ENCODE results near the gene CCL2.
"Not testable (repeated sequence)": the region's sequence is repeated elsewhere in the genome, so short reads cannot be mapped to it uniquely, and the experiment has no call there.

The CCL2 gene

DNA sequence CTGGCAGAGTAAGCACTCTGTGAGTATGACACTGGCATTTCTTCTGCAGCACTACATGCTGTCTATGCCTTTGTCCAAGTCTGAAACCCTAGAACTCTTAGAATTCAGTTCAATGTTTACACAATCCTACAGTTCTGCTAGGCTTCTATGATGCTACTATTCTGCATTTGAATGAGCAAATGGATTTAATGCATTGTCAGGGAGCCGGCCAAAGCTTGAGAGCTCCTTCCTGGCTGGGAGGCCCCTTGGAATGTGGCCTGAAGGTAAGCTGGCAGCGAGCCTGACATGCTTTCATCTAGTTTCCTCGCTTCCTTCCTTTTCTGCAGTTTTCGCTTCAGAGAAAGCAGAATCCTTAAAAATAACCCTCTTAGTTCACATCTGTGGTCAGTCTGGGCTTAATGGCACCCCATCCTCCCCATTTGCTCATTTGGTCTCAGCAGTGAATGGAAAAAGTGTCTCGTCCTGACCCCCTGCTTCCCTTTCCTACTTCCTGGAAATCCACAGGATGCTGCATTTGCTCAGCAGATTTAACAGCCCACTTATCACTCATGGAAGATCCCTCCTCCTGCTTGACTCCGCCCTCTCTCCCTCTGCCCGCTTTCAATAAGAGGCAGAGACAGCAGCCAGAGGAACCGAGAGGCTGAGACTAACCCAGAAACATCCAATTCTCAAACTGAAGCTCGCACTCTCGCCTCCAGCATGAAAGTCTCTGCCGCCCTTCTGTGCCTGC, at the start of gene CCL2:
Gene CCL2 (plus strand): TSS at position 635 of the 730 bp plus-strand sequence. CDS start 65 bp downstream, at position 700.
- no peak for DNase-seq (ENCODE audit: low read depth)

DNA sequence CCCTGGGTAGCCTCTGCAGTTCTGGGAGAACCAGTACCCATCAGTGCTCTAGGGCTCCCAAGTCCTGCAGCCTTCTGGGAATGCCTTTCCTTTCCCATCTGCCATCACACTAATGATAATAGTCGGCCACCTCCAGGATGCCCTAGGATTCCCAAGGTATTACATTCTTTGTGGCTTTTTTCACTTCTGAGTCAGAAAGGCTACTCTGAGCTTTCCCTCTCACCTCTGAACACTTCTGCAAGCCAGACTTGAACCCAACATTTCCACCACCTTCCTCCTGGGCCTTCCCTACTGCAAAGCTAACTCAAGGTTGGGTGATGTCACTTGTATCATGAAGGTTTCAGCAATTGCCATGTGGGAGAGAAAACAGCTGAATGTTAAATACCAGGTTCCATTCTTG, 49.7 kb upstream of the CCL2 start:
- DNase-seq (ENCODE audit: low read depth) = no peak

DNA sequence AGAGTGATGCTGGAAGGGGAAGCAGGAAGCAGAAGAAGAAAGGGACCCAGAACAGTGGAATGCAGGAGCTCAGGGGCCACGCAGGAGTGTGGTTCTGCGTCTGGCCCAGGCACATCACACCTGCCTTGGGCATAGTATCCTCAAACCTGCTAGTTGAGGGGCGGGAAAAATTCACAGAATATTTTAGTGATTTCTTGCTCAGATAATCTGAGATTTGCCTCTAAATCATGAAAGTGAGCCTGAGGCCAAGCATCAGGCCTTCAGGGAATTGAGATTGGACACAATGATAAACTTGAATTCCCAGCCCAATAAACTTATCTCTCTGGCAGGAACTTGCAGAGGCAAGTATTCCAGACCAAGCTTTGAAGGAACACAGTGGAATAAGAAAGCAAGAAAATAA, 48.5 kb upstream of the CCL2 start:
- DNase-seq (ENCODE audit: low read depth) = no peak

DNA sequence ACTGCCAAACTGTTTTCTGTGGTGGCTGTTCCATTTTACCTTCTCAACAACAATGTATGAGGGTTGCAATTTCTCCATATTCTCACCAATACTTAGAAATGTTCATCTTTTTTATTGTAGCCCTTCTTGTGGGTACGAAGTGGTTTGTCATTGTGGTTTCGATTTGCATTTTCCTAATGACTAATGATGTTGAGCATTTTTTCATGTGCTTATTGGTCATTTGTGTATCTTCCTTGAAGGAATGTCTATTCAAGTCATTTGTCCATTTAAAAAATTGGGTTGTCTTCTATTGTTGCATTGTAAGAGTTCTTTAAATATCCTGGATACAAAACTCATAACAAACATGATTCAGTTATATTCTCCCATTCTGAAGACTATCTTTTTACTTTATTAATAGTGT, 47.5 kb upstream of the CCL2 start:
- no peak for DNase-seq (ENCODE audit: low read depth)

DNA sequence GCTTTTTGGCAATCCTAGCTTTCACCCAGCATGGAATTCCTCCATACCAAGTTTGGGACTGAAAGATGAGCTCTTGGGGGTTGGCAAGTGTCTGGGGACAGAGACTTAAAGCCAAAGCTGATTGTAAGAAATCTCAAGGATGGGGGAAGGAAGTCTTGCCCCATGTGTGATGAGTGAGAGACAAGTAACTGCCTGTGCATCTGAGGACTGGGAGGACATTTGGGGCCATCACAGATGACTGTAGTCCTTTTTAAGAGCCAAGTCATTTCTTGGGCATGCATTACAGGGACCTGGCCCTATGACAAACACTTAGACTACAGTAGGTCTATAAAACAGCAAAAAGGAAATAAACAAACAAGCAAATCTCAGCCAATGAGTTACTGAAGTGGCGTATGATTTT, 36.3 kb upstream of the CCL2 start:
- DNase-seq (ENCODE audit: low read depth) = no peak

DNA sequence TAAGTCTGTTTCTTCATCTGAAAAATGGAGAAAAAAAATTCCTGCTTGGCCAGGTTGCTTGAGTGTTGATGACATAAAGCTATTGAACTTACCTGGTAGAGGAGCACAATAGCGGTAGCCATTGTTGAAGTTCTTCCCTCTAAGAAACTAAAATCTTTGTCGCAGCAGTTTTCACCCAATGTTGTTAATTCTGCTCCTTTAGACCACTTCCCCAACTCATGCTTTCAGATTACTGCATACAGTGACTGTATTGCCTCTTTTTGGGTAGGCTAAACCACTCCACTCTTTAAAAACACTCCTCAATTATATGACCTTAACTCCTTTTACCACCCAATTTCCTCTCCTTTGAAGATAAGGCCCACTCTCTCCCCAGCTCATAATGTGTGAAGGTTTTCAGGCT, 35.7 kb upstream of the CCL2 start:
- no peak for DNase-seq (ENCODE audit: low read depth)

DNA sequence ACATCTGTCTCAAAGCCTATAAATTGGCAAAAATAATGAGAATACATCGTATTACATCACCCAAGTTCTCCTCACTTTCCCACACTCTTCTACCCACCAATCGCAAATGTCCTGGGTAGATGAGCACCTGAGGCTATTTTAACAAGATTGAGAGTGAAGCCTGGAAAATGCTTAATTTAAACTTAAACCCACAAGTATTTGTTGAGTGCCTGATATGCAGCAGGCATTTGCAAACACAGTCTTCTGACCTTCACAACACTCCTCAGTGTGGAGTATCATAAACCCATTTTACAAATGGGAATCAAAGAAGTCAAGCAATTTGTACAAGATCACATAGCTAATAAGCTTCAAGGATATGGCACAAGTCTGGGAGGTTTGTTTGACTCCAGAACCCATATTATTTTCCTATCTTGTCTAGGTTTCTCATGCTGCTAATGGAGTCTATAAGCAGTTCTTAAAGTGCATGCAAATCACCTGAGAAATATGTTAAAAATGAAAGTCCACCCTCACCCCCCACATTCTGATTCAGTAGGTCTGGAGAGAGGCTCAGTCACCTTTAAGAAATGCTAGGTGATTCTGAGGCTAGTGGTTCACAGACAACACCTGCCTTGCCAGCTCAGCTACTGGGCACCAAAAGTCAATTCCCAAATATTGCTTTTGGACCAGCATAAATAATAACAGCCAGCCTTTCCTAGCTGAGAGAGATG, 34.9 kb upstream of the CCL2 start:
- DNase-seq (ENCODE audit: low read depth) = no peak

DNA sequence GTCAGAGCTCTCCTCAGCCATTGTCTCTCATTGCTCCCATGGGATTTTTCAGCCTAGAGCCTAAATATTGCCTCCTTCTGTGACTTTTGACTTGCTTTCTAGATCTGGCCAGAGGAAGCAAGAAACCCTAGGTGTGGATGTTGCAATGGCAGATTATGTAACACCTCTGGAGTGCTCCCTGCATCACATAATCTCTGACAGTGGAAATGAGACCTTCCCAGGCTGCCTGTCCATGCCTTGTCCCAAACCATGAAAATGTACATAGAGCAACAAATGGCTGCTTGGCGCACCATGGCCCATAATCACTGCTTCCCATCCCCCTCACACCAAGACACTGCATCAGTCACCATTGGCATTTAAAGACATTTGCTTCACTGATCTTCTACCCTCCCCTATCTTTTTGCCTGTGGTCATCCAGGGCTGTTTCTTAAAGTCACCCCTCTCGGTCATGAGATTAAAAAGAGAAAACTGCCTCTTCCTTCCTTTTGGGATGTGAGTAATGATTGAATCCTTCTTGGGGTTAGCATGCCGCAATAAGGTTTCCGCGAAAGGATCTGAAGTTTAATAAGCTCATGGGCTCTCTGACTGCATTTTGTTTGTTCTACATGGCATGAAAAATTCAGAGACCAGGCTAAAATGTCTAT, 34.2 kb upstream of the CCL2 start:
- no peak for DNase-seq (ENCODE audit: low read depth)

DNA sequence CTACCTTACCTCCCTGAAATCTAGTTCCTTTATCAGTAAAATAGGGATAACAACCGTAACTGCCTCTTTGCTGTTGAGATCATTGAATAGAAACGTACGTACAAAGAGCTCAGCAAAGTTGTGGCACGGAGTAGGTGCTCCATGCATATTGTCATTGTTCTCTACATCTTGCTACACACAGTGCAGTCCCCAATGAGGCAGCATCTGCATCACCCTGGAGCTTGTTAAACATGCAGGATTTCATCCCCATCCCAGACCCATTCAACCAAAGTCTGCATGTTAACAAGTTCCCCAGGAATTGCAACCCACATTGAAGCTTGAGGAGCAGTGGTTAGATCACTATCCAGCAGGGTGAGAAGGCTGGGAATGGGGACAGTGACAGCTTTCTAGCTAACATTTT, 33.7 kb upstream of the CCL2 start:
- no peak for DNase-seq (ENCODE audit: low read depth)

DNA sequence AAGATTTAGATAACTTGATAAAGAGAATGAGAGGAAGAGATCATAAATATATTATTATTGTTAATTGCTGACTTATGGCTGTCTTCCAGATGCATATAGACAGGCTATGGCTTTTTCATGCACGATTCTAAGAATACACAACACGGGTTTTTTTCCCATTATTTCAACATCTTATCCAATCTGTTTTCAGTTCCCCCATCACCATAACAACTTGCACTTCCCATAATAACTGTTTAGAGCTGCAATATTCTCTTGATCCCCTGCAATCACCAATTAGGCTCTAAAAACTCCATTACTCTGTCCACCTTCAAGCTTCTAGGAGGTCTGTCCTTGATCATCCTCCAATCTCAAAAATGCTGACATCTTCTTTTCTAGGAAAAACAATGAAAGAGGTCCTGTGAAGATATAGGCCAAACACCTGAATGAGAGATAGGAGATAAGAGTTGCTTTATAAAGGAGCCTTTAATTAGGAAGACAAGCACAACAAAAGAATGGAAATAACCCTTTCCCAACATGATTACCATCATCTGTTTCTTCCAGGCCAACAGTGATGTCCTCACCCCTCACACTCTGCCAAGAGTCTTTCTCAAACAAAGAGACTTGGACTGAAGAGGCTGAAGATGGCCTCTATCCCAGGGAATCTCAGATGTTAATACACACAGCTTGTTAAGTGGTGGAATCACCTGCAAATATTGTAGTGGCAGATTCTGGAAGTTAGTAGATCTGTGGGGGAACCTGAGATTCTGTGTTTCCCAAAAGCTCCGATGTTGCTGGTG, 32.2 kb upstream of the CCL2 start:
- no peak for DNase-seq (ENCODE audit: low read depth)

DNA sequence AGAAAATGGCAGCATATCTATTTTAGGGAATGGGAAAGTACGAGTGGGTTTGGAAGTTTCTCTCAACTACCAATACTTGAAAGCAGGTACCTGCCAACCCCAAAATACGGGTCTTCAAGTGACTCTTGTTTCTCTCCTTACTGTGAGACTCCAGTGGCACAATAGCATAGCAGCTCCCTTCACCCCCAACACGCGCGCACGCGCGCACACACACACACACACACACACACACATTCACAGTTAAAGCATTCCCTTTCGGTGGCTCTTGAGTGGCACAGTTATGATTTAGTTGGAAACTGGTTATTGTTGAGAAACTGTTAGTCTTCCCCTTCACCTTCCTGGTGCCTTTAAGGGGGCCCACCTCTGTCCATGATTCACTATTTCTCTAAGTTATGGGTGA, 30.0 kb upstream of the CCL2 start:
- DNase-seq (ENCODE audit: low read depth) = no peak

DNA sequence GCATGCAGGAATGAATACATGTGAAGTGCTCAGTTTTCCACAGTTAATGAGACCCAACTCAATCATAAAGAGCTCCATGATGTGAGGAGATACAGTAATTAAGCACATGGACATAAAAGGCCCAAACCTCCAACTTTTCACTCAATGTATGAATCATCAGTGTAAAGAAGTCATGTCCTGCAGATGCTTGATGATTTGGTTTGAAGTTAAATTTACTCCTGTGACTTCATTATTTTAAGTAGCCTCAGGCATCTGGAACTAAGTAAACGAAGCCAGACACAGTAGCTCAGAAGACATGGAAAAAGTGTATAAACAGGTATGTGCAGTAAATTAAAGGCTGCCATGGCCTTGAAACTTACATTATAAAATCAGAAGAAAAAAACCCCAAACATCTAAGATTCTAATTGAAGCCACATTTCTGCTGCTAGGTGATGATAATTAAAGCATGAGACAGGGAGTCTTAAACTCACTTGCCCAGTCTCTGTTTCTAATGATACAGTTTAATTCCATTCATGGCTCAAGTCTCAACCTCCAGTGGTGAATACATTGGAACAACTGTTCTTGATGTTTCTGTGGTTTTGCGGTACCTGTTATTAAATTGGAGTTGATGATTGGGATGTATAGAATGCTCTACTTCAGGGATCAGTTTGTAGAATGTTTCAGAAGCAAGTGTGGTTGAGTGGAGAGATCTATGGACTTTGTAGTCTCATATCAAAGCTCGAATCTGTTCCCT, 28.9 kb upstream of the CCL2 start:
- DNase-seq (ENCODE audit: low read depth) = no peak

DNA sequence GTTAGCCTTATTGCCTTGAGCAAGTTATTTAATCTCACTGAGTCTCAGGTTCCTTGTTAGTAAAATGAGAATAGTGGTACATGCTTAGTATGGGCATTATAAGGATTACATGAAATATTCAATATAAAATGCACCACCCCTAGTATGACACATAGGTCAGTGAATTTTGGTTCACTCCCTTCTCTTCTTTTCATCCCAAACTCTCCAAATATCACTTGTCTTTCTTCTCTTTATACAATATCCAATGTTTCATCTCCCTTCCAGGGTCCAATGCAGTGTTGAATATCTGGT, 28.4 kb upstream of the CCL2 start:
- no peak for DNase-seq (ENCODE audit: low read depth)

DNA sequence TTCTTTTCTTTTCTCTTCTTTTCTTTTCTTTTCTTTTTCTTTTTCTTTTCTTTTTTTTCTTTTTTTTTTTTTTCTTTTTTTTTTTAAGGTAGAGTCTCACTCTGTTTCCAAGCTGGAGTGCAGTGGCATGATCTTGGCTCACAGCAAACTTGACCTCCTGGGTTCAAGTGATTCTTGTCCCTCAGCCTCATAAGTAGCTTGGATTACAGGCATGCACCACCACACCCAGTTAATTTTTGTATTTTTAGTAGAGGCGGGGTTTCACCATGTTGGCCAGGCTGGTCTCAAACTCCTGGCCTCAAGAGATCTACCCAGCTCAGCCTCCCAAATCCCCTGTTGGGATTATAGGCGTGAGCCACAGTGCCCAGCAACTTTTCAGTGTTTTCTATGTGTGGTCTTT, 27.8 kb upstream of the CCL2 start:
- not testable (repeated sequence) for DNase-seq (ENCODE audit: low read depth)

DNA sequence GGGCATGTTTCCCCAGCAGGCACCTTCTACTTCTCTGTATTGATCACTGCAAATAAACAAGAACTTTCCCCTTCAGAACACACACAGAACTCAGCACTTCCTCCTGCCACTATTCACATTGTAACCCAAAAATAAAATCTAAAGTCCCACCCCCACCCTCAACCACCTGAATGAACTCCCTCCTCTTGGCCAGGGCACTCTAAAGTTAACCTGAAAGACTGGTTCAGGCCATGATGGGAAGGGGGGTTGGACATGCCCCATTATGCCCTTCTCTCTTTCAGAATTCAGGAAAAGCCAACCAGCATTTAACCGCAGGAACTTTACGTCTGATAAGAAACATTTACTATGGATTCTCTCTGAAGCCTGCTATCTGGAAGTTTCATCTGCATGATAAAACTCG, 27.4 kb upstream of the CCL2 start:
- no peak for DNase-seq (ENCODE audit: low read depth)

DNA sequence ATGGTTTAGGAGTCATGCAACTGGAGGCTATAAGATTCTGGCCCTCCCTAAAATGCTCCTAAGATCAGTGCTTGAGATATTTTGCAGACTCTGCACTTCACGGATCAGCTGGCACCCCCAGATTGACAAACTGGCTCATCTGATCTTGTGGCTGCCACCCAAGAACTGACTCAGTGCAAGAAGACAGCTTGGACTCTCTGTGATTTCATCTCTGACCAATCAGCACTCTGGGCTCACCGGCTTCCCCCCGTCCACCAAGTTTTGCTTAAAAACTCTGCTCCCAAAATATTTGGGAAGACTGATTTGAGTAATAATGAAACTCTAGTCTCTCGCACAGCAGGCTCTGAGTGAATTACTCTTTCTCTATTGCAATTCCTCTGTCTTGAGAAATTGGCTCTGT, 26.3 kb upstream of the CCL2 start:
- no peak for DNase-seq (ENCODE audit: low read depth)

DNA sequence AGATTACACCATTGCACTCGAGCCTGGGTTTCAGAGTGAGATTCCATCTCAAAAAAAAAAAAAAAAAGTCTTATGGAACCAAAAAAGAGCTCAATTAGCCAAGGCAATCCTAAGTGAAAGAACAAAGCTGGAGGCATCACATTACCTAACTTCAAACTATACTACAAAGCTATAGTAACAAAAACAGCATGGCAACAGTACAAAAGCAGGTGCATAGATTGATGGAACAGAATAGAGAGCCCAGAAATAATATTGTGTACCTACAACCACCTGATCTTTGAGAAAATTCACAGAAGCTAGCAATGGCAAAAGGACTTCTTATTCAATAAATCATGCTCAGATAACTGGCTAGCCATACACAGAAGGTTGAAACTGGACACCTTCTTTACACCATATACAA, 24.7 kb upstream of the CCL2 start:
- no peak for DNase-seq (ENCODE audit: low read depth)

DNA sequence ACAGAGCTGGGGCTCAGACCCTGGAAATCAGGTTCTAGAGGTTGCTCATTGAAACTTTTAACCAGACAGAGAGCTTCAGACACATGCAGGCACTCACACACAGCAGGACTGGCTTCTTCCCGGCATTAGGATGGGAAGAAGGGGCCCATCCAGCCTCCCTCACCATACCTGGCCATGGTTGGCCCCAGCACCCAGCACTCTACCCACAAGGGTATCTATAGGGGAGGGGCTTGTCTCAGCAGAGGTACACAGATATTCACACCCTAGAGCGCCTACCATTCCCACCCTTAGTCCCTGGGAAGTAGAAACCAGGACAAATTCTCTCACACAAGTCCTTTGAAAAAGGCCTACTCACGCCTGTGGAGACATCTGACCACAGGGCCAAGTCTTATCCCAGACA, 20.5 kb upstream of the CCL2 start:
- no peak for DNase-seq (ENCODE audit: low read depth)

DNA sequence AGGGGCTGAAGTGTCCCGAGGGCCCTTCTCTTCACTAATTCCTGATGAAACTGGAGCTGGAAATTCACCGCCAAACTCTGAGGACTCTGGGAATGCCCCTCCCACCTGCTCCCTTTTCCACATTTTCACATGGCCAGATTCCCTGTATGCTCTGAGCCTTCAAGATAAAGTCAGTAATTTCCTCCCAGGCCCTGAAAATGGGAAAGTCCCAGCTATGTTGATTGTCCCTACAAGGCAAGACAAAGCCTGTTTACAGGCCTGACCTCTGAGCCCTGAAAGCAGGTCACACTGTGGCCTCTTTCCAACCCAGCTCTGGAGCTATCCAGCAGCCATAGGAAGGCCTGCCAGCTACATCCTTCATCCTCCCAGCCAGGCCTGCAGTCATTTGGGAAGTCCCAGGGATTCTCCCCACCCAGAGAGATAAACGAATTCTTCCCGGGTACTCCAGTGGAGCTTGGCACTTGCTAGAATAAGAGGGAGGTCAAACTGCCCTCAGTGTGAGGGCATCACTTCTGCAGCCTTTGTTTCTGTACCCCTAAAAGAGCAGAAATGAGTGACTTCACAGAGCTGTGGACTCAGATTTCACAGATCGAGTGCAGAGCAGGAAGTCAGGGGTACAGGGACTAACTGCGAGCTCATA, 19.6 kb upstream of the CCL2 start:
- DNase-seq (ENCODE audit: low read depth) = no peak

DNA sequence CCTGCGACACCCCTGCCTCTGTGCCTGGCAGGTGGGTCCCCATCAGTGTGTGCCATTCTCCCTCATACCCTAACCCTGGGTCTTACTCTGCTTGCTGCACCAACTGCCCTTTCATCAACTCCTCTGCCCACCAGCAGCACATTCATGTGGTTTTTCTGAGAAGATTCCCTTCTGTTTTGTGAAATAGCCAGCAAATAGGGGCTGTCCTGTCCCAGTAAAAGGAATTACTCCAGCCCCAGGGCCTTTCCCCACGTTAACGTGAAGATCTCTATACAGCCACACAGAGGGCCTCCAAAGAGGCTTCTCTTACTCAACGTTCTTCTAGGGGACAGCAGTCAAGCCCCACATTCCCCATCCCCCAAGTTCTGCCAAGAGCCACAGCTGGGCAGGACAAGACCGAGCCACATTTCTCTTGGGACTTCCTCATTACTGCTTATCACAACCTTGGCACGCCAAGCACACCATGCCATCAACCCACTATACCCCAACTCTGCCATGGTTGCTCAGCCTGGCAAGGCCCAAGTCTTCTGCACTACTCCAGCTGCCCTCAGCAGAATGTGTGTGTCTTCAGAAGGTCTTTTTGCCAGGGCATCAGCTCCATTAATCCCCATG, 18.7 kb upstream of the CCL2 start:
- DNase-seq (ENCODE audit: low read depth) = no peak

DNA sequence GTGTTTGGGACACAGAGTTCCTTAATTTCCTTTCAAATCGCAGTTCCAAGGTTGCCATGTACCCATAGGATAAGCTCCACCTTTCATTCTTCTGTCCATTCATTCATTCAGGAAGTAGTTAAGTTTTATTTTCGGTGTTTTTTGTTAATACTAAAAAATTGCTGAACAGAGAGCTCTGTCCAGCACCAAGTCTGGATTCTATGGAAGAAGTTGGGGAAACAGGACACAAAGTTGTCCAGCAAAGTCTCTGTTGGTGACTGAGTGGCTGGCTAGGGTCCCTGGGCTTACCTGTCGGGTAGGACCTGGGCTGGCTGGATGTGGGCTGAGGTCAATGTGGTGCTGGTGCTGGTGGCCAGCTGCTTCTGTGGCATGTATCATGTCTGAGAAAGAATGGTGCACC, 17.6 kb upstream of the CCL2 start:
- DNase-seq (ENCODE audit: low read depth) = no peak
